ENCODE data around the gene PYGL.
"Not testable (repeated sequence)": the region's sequence is repeated elsewhere in the genome, so short reads cannot be mapped to it uniquely, and the experiment has no call there.

The PYGL gene

DNA sequence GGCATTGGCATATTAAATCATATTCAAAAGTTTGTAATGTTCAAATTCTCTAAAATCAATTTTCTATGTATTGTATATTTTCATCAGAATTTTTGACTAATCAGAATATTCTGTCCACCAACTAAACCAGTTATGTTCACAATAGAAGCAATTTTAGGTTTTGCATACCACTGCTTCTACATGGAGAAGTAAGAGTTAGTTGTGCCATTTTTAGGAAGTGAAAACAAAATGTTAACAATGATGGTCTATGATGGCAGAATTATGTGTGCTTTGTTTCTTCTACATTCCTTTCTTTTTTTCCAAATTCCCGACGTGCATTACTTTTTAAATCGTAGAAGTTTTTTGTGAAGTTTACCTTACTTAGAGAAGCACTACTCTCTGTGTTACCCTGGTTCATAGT, 42.9 kb downstream of the PYGL start:
- TF ChIP-seq, protein P1, sequence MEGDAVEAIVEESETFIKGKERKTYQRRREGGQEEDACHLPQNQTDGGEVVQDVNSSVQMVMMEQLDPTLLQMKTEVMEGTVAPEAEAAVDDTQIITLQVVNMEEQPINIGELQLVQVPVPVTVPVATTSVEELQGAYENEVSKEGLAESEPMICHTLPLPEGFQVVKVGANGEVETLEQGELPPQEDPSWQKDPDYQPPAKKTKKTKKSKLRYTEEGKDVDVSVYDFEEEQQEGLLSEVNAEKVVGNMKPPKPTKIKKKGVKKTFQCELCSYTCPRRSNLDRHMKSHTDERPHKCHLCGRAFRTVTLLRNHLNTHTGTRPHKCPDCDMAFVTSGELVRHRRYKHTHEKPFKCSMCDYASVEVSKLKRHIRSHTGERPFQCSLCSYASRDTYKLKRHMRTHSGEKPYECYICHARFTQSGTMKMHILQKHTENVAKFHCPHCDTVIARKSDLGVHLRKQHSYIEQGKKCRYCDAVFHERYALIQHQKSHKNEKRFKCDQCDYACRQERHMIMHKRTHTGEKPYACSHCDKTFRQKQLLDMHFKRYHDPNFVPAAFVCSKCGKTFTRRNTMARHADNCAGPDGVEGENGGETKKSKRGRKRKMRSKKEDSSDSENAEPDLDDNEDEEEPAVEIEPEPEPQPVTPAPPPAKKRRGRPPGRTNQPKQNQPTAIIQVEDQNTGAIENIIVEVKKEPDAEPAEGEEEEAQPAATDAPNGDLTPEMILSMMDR (IDR thresholded peaks at IDR 0.05; ENCODE audit: low read depth, low read length), result no peak
- DNase-seq (ENCODE audit: extremely low read depth, low read depth), result no peak

DNA sequence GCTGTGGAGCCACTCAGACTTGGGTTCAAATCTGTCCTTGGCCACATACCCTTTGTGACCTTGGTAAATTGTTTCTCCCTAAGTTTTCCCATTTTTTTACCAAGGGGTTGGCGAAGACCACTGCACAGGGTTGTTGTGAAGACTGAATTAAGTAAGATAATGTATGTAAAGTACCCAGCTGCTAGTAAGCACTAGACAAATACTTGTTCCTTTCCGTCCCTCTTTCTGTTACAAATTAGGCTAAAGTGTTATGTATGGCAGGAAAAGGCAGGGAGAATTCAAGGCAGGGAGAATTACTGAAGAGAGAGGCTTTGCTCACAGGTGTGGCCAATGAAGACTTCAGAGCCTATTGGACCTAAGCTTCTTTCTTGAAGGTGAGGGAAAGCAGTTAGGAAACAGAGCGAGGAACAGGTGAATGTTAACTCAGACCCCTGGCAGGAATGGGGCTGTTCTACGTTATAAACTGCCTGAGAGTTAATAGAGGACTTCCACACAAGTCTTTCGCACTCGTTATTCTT, 46.6 kb downstream of the PYGL start:
- DNase-seq (ENCODE audit: extremely low read depth, low read depth), result no peak
- TF ChIP-seq, protein P1 (IDR thresholded peaks at IDR 0.05; ENCODE audit: low read depth, low read length), result no peak

DNA sequence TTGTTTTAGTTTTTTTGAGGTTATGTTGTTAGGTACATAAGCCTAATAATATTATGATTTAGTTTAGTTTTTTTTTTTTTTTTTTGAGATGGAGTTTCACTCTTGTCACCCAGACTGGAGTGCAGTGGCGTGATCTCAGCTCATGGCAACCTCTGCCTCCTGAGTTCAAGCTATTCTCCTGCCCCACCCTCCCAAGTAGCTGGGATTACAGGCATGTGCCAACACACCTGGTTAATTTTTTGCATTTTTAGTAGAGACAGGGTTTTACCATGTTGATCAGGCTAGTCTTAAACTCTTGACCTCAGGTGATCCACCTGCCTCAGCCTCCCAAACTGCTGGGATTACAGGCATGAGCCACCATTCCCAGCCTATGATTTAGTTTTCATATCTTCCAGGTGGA, 47.3 kb downstream of the PYGL start:
- not testable (repeated sequence) for DNase-seq (ENCODE audit: extremely low read depth, low read depth)

DNA sequence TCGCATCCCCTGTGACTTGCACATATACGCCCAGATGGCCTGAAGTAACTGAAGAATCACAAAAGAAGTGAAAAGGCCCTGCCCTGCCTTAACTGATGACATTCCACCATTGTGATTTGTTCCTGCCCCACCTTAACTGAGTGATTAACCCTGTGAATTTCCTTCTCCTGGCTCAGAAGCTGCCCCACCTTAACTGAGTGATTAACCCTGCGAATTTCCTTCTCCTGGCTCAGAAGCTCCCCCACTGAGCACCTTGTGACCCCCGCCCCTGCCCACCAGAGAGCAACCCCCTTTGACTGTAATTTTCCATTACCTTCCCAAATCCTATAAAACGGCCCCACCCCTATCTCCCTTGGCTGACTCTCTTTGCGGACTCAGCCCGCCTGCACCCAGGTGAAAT, 47.9 kb downstream of the PYGL start:
- DNase-seq (ENCODE audit: extremely low read depth, low read depth), result not testable (repeated sequence)

DNA sequence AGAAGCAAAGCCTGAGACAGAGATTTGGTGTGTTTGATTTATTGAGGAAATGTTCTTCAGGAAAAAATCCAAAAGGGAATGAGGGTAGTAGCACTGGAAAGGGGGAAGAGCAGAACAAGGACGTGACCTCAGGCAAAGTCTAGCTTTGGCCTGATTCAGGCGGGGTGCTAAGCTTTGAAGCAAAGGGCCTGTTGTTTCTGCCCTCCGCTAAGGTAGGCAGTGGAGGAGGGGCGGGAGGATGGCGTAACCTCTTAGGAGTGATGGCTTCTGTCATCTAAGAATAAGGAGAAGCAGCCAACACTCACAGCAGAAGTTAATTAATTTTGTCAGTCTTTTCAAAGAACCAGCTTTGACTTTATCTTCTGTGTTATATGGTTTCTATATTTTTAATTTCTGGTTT, 52.0 kb downstream of the PYGL start:
- TF ChIP-seq, protein P1 (IDR thresholded peaks at IDR 0.05; ENCODE audit: low read depth, low read length), result no peak
- no peak for DNase-seq (ENCODE audit: extremely low read depth, low read depth)

DNA sequence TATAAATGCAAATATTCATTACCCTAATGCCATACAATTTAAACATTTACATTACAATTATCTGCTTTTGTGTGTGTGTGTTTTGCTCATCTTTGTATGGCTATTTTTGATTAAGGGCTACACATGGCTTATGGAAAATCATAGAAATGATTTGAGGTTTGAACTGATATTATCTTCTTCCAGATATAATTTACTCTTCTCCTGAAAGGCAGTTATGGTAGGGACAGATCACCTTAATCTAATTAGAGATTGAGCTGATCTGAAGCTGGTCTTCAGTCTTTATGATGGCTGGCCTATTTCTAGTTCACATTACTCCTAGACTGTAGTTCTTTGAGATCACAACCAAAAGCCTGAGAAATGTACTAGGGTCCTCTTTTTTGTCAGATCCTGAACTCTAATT, 56.8 kb downstream of the PYGL start:
- no peak for DNase-seq (ENCODE audit: extremely low read depth, low read depth)
- TF ChIP-seq, protein P1 (IDR thresholded peaks at IDR 0.05; ENCODE audit: low read depth, low read length), result no peak

DNA sequence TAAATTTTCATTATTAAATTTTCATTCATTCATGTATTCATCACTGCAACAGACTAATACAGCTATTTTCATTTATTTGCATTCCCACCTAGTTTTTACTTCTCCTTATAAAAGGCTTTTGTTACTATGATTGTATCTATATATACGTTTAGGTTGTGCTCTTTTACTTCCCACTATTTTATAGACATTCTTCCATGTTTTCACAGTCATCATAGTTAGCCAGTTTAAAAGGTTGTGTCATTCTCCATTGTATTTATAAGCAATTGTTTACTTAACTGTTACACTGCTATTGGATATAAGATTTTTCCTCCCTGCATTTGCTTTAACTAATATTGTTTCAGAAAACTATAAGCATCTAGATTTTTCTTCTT, 60.5 kb downstream of the PYGL start:
- TF ChIP-seq, protein P1 (IDR thresholded peaks at IDR 0.05; ENCODE audit: low read depth, low read length), result no peak

DNA sequence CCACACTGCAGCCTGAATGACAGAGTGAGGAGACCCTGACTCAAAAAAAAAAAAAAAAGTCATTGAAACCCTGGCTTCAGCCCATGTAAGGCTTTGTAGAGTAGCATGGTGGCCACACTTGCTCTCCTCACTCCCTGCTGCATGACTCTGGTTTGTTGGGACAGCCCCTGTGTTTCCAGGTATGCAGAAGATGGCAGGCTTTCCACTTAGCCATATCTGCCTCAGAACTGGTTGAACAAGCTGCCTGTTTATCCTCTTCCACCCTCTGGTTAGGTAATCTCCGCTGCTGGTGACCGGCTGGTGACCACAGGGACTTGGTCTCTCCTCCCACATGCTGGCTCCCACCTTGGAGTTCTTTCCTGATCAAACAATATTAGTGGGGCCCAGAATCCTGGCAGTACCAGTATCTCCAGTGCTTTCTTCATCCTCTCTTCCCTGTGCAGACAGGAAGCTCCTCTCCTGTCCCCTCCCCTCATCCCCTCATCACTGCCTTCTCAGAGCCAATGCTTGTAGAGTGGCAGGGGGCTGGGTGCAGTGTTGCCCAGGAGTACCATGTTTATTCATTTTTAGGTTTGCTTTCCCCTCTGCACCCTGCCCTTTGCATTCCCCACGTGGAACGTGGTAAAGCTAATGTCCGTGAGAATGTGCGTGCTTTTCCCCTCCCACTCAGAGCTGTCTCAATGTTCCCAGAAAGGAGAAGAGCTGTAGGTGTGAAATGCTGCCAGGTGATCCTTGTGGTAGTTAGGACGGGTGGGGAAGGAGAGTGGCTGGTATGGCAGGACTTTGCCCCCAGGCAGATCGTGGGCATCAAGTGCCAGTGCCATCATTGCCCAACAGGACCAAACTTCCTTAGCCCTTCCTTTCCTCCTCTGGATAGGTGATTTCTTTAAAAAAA, 61.1 kb downstream of the PYGL start:
- DNase-seq (ENCODE audit: extremely low read depth, low read depth), result no peak
- TF ChIP-seq, protein P1 (IDR thresholded peaks at IDR 0.05; ENCODE audit: low read depth, low read length), result no peak

More for the DNA sequence above, 60.5 kb downstream of the PYGL start:
- DNase-seq (ENCODE audit: extremely low read depth, low read depth), result no peak
